ENCODE results near the gene DIS3. TPM values are rescaled to one million over a fixed set of nuclear protein-coding genes. Genes with fewer than 3 reads are reported as not detected.

Gene DIS3
- polyA plus RNA-seq, 3 donors, result 6.7 to 11.3 (median 8.4) TPM

- no CpG with 5 or more reads among the region's 3 CpGs for WGBS (ENCODE audit: insufficient coverage)
- H4K20me1 ChIP-seq (ENCODE audit: insufficient read depth, low read length), result no peaks in the 10 kb centered on the region
- H2AFZ ChIP-seq (ENCODE audit: insufficient read depth, low read depth, low read length, poor library complexity, severe bottlenecking), result no peak overlapping the region
- no peaks in the 10 kb centered on the region for H3K79me2 ChIP-seq (ENCODE audit: insufficient read depth, low read length)
- no peaks in the 10 kb centered on the region for H3K4me1 ChIP-seq (ENCODE audit: control insufficient read depth in 1 of 2, insufficient read depth in 2 of 2, low read length in 2 of 2)
- no peaks in the 10 kb centered on the region for H3K9me3 ChIP-seq (replicated peaks in 1 of 2; ENCODE audit: control insufficient read depth in 1 of 2, insufficient read depth in 1 of 2, low read length in 2 of 2)
- no peak overlapping the region for H3K27ac ChIP-seq (ENCODE audit: low read depth in 1 of 2, low read length in 2 of 2)
- H3K27me3 ChIP-seq (ENCODE audit: control insufficient read depth in 2 of 2, insufficient read depth in 2 of 2, low read length in 2 of 2), result no peaks in the 10 kb centered on the region
- Mint-ChIP-seq H3K4me1 (peaks cover 6% of the 10 kb centered on the region), H3K4me3 (no peak overlapping the region), H3K36me3 (peaks cover 43 to 52% of the 10 kb centered on the region in 2 donors), H3K27ac (peak overlapping the region in 4 of 7 donors; percentile 19 to 74 (median 59)), H3K27me3 (ENCODE audit: low read depth in 3 of 3) (peaks cover 0 to 1% (median 0%) of the 10 kb centered on the region in 3 donors), H3K9me3 (no peaks in the 10 kb centered on the region)
- no peak overlapping the region for H3K4me3 ChIP-seq (replicated peaks in 1 of 3; ENCODE audit: low read depth in 2 of 3, low read length in 3 of 3)
- no peak overlapping the region for H3K4me2 ChIP-seq (replicated peaks; ENCODE audit: extremely low read depth, low read length, poor library complexity, severe bottlenecking)
- no peak for DNase-seq
- intact Hi-C loops (cut with micrococcal nuclease), result no loop called here
- no peak overlapping the region for H3K9ac ChIP-seq (ENCODE audit: insufficient read depth, low read length, poor library complexity, severe bottlenecking)
- H3K36me3 ChIP-seq (replicated peaks in 1 of 2; ENCODE audit: control insufficient read depth in 1 of 2, insufficient read depth in 2 of 2, low read length in 2 of 2), result peaks cover 16 to 74% of the 10 kb centered on the region in 2 donors
- TF ChIP-seq CTCF (IDR thresholded peaks at IDR 0.05), result no peak
Measured at GRCh38 chr13:72823724-72824123, 42.0 kb upstream of the DIS3 start.

- no peak overlapping the region for H3K4me3 Mint-ChIP-seq
- no peak for DNase-seq
- Histone ChIP-seq H3K4me1 (ENCODE audit: control insufficient read depth in 1 of 2, insufficient read depth in 2 of 2, low read length in 2 of 2) (no peaks in the 10 kb centered on the region), H3K27me3 (ENCODE audit: control insufficient read depth in 2 of 2, insufficient read depth in 2 of 2, low read length in 2 of 2) (no peaks in the 10 kb centered on the region), H3K9me3 (replicated peaks in 1 of 2; ENCODE audit: control insufficient read depth in 1 of 2, insufficient read depth in 1 of 2, low read length in 2 of 2) (no peaks in the 10 kb centered on the region), H2AFZ (ENCODE audit: insufficient read depth, low read depth, low read length, poor library complexity, severe bottlenecking) (no peak overlapping the region), H3K4me2 (replicated peaks; ENCODE audit: extremely low read depth, low read length, poor library complexity, severe bottlenecking) (no peak overlapping the region), H3K79me2 (ENCODE audit: insufficient read depth, low read length) (no peaks in the 10 kb centered on the region), H3K36me3 (replicated peaks in 1 of 2; ENCODE audit: control insufficient read depth in 1 of 2, insufficient read depth in 2 of 2, low read length in 2 of 2) (peaks cover 16 to 74% of the 10 kb centered on the region in 2 donors), H4K20me1 (ENCODE audit: insufficient read depth, low read length) (no peaks in the 10 kb centered on the region), H3K27ac (ENCODE audit: low read depth in 1 of 2, low read length in 2 of 2) (no peak overlapping the region), H3K9ac (ENCODE audit: insufficient read depth, low read length, poor library complexity, severe bottlenecking) (no peak overlapping the region), H3K4me3 (replicated peaks in 1 of 3; ENCODE audit: low read depth in 2 of 3, low read length in 3 of 3) (no peak overlapping the region)
- peaks cover 42 to 54% of the 10 kb centered on the region in 2 donors for H3K36me3 Mint-ChIP-seq
- H3K27ac Mint-ChIP-seq, result no peak overlapping the region
- peaks cover 0 to 3% (median 0%) of the 10 kb centered on the region in 3 donors for H3K27me3 Mint-ChIP-seq (ENCODE audit: low read depth in 3 of 3)
- intact Hi-C loops (cut with micrococcal nuclease), result no loop called here
- no peak for TF ChIP-seq CTCF (IDR thresholded peaks at IDR 0.05)
- no CpG with 5 or more reads among the region's 2 CpGs for WGBS (ENCODE audit: insufficient coverage)
- H3K9me3 Mint-ChIP-seq, result no peaks in the 10 kb centered on the region
- peaks cover 6% of the 10 kb centered on the region for H3K4me1 Mint-ChIP-seq
Measured at GRCh38 chr13:72823081-72823480, 41.4 kb upstream of the DIS3 start.
